GM13977 (cell line): ENCODE data around the gene GMPR2.

ENCODE experiments used
- DNase-seq: peaks from one replicate; pipeline ENCODE4 v3.0.0; 2012; ENCODE audit warnings: low spot score
- in situ Hi-C: fragments of 300-500 bp; cut with MboI; formaldehyde crosslinking; loops from one replicate; pipeline ENCODE4 v1.12.0; 2022; ENCODE audit warnings: low sequenced_read_pairs, low pct_unique_long_range_greater_than_20kb, mixed read lengths, inconsistent platforms; ENCODE audit not compliant: unreplicated experiment
- TF ChIP-seq, protein P1 (sequence below): IDR thresholded peaks from 2 replicates; pipeline ENCODE4 v1.5.1; 2012; ENCODE audit warnings: mild to moderate bottlenecking, control low read depth; ENCODE audit not compliant: insufficient read depth; ENCODE audit errors: extremely low read depth, missing control alignments

GMPR2 gene

DNA sequence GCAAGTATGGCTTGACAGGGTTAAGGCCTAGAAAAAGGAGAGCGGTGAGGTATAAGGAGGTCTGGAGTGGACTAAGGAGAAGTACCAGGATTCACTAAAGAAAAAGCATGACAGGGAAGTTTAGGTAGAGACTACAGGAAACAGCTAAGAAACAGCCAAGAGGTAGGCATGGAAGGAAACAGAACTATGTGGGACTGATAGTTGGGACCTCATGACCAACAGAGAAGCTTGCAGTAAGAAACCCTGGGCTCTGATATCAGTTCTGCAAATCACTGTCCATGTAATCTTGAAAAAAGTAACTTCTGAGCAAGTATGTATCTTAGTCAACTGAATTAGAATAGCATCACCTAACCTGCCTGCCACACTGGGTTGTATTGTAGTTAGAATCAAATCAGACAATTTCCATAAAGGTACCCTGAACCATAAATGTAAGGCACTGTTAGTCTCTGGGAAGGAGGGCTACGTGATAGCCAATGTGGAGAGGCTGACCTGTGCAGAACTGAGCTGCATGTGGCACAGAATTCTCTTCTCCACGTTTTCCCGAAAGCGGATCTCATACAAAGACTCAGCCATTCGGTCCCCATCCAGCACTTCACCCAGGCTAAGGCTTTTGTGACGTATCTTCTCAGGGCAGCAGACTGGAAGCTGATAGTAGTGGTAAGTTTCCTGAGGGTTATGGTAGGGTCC lies 38.4 kb upstream of the GMPR2 start:
- in situ Hi-C loops: no loop called here
- TF ChIP-seq, protein P1, sequence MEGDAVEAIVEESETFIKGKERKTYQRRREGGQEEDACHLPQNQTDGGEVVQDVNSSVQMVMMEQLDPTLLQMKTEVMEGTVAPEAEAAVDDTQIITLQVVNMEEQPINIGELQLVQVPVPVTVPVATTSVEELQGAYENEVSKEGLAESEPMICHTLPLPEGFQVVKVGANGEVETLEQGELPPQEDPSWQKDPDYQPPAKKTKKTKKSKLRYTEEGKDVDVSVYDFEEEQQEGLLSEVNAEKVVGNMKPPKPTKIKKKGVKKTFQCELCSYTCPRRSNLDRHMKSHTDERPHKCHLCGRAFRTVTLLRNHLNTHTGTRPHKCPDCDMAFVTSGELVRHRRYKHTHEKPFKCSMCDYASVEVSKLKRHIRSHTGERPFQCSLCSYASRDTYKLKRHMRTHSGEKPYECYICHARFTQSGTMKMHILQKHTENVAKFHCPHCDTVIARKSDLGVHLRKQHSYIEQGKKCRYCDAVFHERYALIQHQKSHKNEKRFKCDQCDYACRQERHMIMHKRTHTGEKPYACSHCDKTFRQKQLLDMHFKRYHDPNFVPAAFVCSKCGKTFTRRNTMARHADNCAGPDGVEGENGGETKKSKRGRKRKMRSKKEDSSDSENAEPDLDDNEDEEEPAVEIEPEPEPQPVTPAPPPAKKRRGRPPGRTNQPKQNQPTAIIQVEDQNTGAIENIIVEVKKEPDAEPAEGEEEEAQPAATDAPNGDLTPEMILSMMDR: no peak
- no peak for DNase-seq

DNA sequence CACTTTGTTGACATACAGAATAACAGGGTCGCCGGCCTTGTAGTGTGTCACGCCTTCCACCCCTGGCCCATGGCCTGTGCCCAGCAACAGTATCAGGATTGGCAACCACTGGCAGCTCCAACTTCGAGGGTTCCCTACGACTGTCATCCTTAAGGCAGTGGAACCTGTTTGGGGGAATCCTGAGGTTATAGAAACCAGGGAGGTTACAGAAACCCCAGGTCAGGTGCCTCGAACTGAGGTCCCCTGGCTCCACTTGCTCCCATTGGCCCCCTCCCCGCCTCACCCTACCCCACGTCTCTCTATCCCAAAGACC lies 37.9 kb upstream of the GMPR2 start:
- TF ChIP-seq, protein P1: no peak
- DNase-seq: no peak
- in situ Hi-C loops: no loop called here

GRCh38 chr14:24195186-24196070 lies 37.3 kb upstream of the GMPR2 start, which contains the start of gene TM9SF1:
TSS of gene TM9SF1 (minus strand) at chr14:24195441. CDS start at chr14:24195019, 422 bp downstream.
- in situ Hi-C loops: no loop called here
- TF ChIP-seq, protein P1: no peak
- peak; percentile 95 for DNase-seq

- in situ Hi-C loops: no loop called here
Measured at GRCh38 chr14:24196071-24197055, 36.4 kb upstream of the GMPR2 start.

DNA sequence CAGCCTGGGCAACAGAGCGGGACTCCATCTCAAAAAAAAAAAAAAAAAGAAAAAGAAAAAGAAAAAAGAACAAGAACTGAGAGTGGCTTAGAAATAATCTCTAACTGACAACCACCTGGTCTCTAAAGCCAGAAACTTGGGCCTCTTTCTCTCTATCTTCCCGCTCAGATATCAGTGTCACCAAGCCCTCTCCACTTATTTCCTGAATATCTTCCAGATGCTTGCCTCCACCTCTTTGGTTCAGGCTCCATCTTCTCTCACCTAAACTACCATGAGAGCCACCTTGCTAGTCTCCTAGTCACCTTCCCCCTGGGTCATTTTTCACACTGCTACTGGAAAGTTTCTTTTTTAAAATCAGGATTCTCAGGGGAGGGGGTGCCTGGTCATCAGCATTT lies 35.7 kb upstream of the GMPR2 start:
- no peak for DNase-seq
- TF ChIP-seq, protein P1: no peak
- in situ Hi-C loops: no loop called here

More at GRCh38 chr14:24196071-24197055, 36.4 kb upstream of the GMPR2 start:
- peak; percentile 52 for DNase-seq
- TF ChIP-seq, protein P1: no peak
